Liver (tissue), 9 donors: ENCODE results near the gene CALHM5. TPM values are rescaled to one million over a fixed set of nuclear protein-coding genes. Genes with fewer than 3 reads are reported as not detected.

Experiments used
- DNase-seq: peaks from one replicate; pipeline ENCODE4 v3.0.0-alpha.2; 2017; ENCODE audit warnings: low spot score
- H3K27ac ChIP-seq, 2 donors: one replicate each; pipeline ENCODE4 v1.7.0; 2013; ENCODE audit warnings: inconsistent platforms in 2 of 2, low read length in 2 of 2, control low read depth in 1 of 2, low read depth in 1 of 2, mild to moderate bottlenecking in 1 of 2
- H3K27me3 ChIP-seq, 4 donors: one replicate each; pipeline versions ENCODE4 v1.6.1 to v1.7.0; 2013; ENCODE audit warnings: low read length in 3 of 4, inconsistent platforms in 1 of 4, mild to moderate bottlenecking in 1 of 4, moderate library complexity in 1 of 4; ENCODE audit not compliant: control insufficient read depth in 4 of 4, insufficient read depth in 4 of 4
- H3K36me3 ChIP-seq, 4 donors: one replicate each; pipeline versions ENCODE4 v1.6.1 to v1.7.0; 2013; ENCODE audit warnings: low read length in 3 of 4, mild to moderate bottlenecking in 3 of 4, low read depth in 1 of 4, moderate library complexity in 1 of 4; ENCODE audit not compliant: control insufficient read depth in 4 of 4, insufficient read depth in 3 of 4
- H3K4me1 ChIP-seq, 4 donors: one replicate each; pipeline versions ENCODE4 v1.6.1 to v1.7.0; 2013; ENCODE audit warnings: low read length in 3 of 4, mild to moderate bottlenecking in 3 of 4, moderate library complexity in 1 of 4; ENCODE audit not compliant: control insufficient read depth in 4 of 4, insufficient read depth in 4 of 4
- H3K4me3 ChIP-seq, 3 donors: one replicate each; pipeline versions ENCODE4 v1.6.1 to v1.7.0; 2013; ENCODE audit warnings: low read length in 3 of 3, control low read depth in 1 of 3, low read depth in 1 of 3, mild to moderate bottlenecking in 1 of 3
- H3K9ac ChIP-seq, 2 donors: one replicate each; pipeline ENCODE4 v1.7.0; 2013; ENCODE audit warnings: low read length in 2 of 2, mild to moderate bottlenecking in 2 of 2, moderate library complexity in 2 of 2, control low read depth in 1 of 2, low read depth in 1 of 2
- H3K9me3 ChIP-seq, 4 donors: one replicate each; pipeline versions ENCODE4 v1.6.1 to v1.7.0; 2013; ENCODE audit warnings: low read length in 3 of 4; ENCODE audit not compliant: control insufficient read depth in 4 of 4
- CTCF ChIP-seq: fragments of 150-350 bp; IDR thresholded peaks from 2 replicates; pipeline ENCODE4 v1.5.1; 2017; ENCODE audit warnings: improper control_type of control experiment, low read depth, low read length; ENCODE audit not compliant: missing input control
- EGR1 ChIP-seq, 2 donors: IDR thresholded peaks; 2 replicates each; pipeline ENCODE4 v1.6.1; 2016 to 2018; ENCODE audit warnings: antibody characterized with exemption in 2 of 2, low read depth in 2 of 2
- FOXA1 ChIP-seq: IDR thresholded peaks from 2 replicates; pipeline ENCODE4 v1.6.1; 2016; ENCODE audit warnings: antibody characterized with exemption
- GABPA ChIP-seq, 2 donors: IDR thresholded peaks in 1 of 2; conservative IDR thresholded peaks in 1 of 2; 2 replicates each; pipeline ENCODE4 v1.6.1; 2016; ENCODE audit warnings: antibody characterized with exemption in 2 of 2, mild to moderate bottlenecking in 1 of 2, moderate library complexity in 1 of 2
- HNF4G ChIP-seq: IDR thresholded peaks from 2 replicates; pipeline ENCODE4 v1.6.1; 2016; ENCODE audit warnings: antibody characterized with exemption
- JUND ChIP-seq, 2 donors: IDR thresholded peaks; 2 replicates each; pipeline ENCODE4 v1.6.1; 2016; ENCODE audit warnings: antibody characterized with exemption in 2 of 2
- RAD21 ChIP-seq, 2 donors: IDR thresholded peaks; 2 replicates each; pipeline ENCODE4 v1.6.1; 2016; ENCODE audit warnings: antibody characterized with exemption in 2 of 2, mild to moderate bottlenecking in 2 of 2
- TAF1 ChIP-seq: conservative IDR thresholded peaks from 2 replicates; pipeline ENCODE4 v1.6.1; 2016; ENCODE audit warnings: antibody characterized with exemption, mild to moderate bottlenecking
- WGBS: extraction: QIAGEN DNeasy Blood & Tissue Kit; methylation state at CpG from one replicate; pipeline ENCODE4 v1.1.7; 2013; 5-methylcytosine and 5-hydroxymethylcytosine counted together
- polyA plus RNA-seq, 2 donors: library from polyadenylated mRNA; stranded (reverse) in 1 of 2; unstranded in 1 of 2; fragments of 200-250 nt in 1 of 2; fragments of >200 nt in 1 of 2; fragmentation: Nextera tagmentation in 1 of 2; extraction: Ambion mirVana in 1 of 2; gene quantifications; one replicate each; pipeline versions ENCODE4 v1.2.1 to v1.2.3, GENCODE V29; 2013 to 2015
- total RNA-seq, 2 donors: library from RNA; depleted of rRNA; stranded (reverse); fragments of >200 nt; gene quantifications; one replicate each; pipeline ENCODE4 v1.2.3, GENCODE V29; 2014
- TF ChIP-seq, protein P1 (sequence below): IDR thresholded peaks from 2 replicates; pipeline ENCODE4 v1.6.1; 2016; ENCODE audit warnings: antibody characterized with exemption
- TF ChIP-seq, protein P2 (sequence below): IDR thresholded peaks from 2 replicates; pipeline ENCODE4 v1.6.1; 2016; ENCODE audit warnings: antibody characterized with exemption
- donor health status: healthy.
- donor health status: healthy.
- donor health status: healthy.
- donor health status: healthy.
- donor health status: healthy.

CALHM5 gene
- total and polyA plus RNA-seq, 4 donors = 0.07 to 0.59 (median 0.45) TPM

DNA sequence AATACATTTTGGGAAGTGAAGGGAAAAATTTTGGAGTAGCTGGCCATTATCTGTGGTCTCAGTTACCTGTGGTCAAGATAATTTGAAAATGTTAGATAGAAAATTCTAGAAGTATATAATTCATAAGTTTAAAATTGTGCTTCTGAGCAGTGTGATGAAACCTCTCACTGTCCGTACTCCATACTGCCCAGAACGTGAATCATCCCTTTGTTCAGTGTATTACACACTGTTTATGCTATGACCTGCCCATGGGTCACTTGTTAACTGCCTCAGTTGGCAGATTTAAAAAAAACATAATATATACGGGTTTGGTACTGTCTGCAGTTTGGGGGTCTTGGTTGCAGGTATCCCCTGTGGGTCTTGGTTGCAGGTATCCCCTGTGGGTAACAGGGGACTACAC lies 4.1 kb upstream of the CALHM5 start:
- no peak for DNase-seq
- no peak overlapping the region for H3K4me3 ChIP-seq
- WGBS = 85% methylated on average over 3 of the region's 3 CpGs
- no peak overlapping the region for H3K27ac ChIP-seq
- H3K27me3 ChIP-seq = no peaks in the 10 kb centered on the region
- TF ChIP-seq, protein P1, sequence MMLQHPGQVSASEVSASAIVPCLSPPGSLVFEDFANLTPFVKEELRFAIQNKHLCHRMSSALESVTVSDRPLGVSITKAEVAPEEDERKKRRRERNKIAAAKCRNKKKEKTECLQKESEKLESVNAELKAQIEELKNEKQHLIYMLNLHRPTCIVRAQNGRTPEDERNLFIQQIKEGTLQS = no peak
- TF ChIP-seq HNF4G (no peak), GABPA (IDR thresholded peaks at IDR 0.05 in 1 of 2, conservative IDR thresholded peaks at IDR 0.05 in 1 of 2) (no peak)
- TF ChIP-seq, protein P2, sequence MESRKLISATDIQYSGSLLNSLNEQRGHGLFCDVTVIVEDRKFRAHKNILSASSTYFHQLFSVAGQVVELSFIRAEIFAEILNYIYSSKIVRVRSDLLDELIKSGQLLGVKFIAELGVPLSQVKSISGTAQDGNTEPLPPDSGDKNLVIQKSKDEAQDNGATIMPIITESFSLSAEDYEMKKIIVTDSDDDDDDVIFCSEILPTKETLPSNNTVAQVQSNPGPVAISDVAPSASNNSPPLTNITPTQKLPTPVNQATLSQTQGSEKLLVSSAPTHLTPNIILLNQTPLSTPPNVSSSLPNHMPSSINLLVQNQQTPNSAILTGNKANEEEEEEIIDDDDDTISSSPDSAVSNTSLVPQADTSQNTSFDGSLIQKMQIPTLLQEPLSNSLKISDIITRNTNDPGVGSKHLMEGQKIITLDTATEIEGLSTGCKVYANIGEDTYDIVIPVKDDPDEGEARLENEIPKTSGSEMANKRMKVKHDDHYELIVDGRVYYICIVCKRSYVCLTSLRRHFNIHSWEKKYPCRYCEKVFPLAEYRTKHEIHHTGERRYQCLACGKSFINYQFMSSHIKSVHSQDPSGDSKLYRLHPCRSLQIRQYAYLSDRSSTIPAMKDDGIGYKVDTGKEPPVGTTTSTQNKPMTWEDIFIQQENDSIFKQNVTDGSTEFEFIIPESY = no peak
- H3K4me1 ChIP-seq = no peaks in the 10 kb centered on the region
- no peaks in the 10 kb centered on the region for H3K36me3 ChIP-seq
- H3K9ac ChIP-seq = no peak overlapping the region
- peaks cover 0 to 4% (median under 1%) of the 10 kb centered on the region in 4 donors for H3K9me3 ChIP-seq

DNA sequence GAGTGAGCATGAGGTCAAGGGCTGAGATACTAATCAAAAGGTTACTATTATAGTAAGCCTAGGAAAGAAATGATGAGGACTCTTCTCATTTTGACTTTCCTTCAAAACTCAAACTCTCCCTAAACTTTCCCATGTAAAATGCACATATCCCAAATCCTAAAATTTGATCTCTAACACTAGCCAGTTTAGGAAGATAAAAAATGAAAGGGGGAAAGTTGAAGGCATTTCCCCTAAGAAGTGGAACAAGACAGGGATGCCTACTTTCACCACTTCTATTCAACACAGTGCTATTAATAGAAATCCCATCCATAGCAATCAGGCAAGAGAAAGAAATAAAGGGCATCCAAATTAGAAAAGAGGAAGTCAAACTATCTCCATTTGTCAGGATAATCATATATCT lies 2.9 kb upstream of the CALHM5 start:
- no peaks in the 10 kb centered on the region for H3K27me3 ChIP-seq
- H3K27ac ChIP-seq = no peak overlapping the region
- DNase-seq = no peak
- no peaks in the 10 kb centered on the region for H3K4me1 ChIP-seq
- no peaks in the 10 kb centered on the region for H3K36me3 ChIP-seq
- H3K9me3 ChIP-seq = peaks cover 0 to 4% (median under 1%) of the 10 kb centered on the region in 4 donors
- no peak for TF ChIP-seq EGR1 (IDR thresholded peaks at IDR 0.05; ENCODE audit: low read depth in 2 of 2)
- TF ChIP-seq GABPA (IDR thresholded peaks at IDR 0.05 in 1 of 2, conservative IDR thresholded peaks at IDR 0.05 in 1 of 2) = no peak
- H3K4me3 ChIP-seq = no peak overlapping the region
- H3K9ac ChIP-seq = no peak overlapping the region

DNA sequence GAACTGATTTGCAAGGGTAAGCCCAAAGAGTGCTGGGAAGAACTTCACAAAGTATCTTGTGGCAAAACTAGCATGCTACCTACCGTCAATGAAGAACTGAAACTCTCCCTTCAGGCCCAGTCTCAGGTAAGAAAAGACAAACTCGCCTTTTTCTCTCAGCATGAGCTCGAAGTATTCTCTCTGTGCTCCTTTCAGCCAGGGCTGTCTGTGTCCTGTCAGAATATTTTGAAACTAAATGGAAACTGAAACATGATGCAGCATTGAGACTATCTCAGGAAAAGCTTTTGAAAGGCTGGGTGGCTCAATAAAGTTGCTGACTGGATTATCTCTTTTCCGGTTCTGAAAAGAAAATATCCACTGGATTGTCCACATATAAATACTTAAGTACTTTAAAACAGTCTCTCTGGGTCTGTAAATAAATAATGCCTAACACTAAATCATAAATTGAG lies 696 bp downstream of the CALHM5 start:
- Histone ChIP-seq H3K9me3 (peaks cover 0 to 4% (median under 1%) of the 10 kb centered on the region in 4 donors), H3K4me3 (peak overlapping the region in 2 of 3 donors; percentile 20 to 21), H3K27ac (peak overlapping the region; percentile 51 to 59), H3K9ac (no peak overlapping the region), H3K27me3 (no peaks in the 10 kb centered on the region), H3K36me3 (no peaks in the 10 kb centered on the region), H3K4me1 (no peaks in the 10 kb centered on the region)
- 66% methylated on average over 4 of the region's 4 CpGs for WGBS
- no peak for TF ChIP-seq FOXA1
- no peak for TF ChIP-seq EGR1 (IDR thresholded peaks at IDR 0.05; ENCODE audit: low read depth in 2 of 2)
- TF ChIP-seq TAF1 = no peak
- TF ChIP-seq RAD21 (IDR thresholded peaks at IDR 0.05) = no peak
- no peak for TF ChIP-seq JUND (IDR thresholded peaks at IDR 0.05)
- no peak for TF ChIP-seq HNF4G
- no peak for TF ChIP-seq CTCF
- no peak for DNase-seq
